Measurements from ENCODE around the gene PPP6R2.

PPP6R2 gene

GRCh38 chr22:50314455-50315288, 28.5 kb upstream of the PPP6R2 start:
- no peak for DNase-seq (ENCODE audit: low read depth)
- TF ChIP-seq, protein P1, sequence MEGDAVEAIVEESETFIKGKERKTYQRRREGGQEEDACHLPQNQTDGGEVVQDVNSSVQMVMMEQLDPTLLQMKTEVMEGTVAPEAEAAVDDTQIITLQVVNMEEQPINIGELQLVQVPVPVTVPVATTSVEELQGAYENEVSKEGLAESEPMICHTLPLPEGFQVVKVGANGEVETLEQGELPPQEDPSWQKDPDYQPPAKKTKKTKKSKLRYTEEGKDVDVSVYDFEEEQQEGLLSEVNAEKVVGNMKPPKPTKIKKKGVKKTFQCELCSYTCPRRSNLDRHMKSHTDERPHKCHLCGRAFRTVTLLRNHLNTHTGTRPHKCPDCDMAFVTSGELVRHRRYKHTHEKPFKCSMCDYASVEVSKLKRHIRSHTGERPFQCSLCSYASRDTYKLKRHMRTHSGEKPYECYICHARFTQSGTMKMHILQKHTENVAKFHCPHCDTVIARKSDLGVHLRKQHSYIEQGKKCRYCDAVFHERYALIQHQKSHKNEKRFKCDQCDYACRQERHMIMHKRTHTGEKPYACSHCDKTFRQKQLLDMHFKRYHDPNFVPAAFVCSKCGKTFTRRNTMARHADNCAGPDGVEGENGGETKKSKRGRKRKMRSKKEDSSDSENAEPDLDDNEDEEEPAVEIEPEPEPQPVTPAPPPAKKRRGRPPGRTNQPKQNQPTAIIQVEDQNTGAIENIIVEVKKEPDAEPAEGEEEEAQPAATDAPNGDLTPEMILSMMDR (IDR thresholded peaks at IDR 0.05; ENCODE audit: control insufficient read depth, extremely low read depth, insufficient read depth), result no peak
- H3K4me3 ChIP-seq (ENCODE audit: low read depth, low read length), result no peak overlapping the region

DNA sequence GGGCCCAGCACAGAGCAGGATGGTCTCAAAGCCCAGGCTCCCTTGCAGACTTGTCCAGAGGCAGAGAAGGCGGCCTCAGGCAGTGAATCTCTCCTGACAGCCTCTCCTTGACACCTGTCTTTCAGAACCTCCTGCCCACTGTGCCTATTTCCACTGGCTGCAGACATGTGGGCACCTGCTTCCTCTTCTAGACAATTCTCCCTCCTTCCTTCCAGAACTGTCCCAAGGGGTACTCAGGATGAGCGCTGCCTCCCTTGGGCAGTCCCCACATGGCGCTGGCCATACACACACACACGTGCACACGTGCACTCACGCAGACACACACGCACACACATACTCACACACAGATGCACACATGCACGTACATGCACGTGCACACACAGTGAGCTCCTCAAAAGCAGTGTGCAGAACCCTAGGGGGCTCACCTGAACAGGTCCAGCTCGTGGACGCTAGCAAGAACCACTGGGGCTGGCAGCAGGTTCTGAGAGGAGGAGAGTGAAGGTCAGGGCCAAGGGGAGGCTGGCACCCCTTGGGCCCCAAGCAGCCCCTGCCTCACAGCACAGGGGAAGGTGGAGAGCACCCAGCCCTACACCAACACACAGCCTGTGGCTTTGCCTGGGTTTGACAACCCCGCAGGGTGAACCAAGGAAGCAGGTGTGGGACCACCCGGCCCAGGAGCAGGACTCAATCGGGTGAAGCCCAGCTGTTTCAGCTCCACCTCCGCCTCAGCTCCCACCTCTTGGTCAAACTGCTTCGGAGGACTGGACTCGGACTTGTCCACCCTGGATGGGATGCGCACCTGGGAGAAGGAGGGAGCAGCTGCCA, 27.6 kb upstream of the PPP6R2 start:
- H3K4me3 ChIP-seq (ENCODE audit: low read depth, low read length), result no peak overlapping the region
- TF ChIP-seq, protein P1 (IDR thresholded peaks at IDR 0.05; ENCODE audit: control insufficient read depth, extremely low read depth, insufficient read depth), result no peak
- DNase-seq (ENCODE audit: low read depth), result no peak

- TF ChIP-seq, protein P1 (IDR thresholded peaks at IDR 0.05; ENCODE audit: control insufficient read depth, extremely low read depth, insufficient read depth), result no peak
- no peak overlapping the region for H3K4me3 ChIP-seq (ENCODE audit: low read depth, low read length)
- no peak for DNase-seq (ENCODE audit: low read depth)
Measured at GRCh38 chr22:50316114-50317065, 26.7 kb upstream of the PPP6R2 start.

- TF ChIP-seq, protein P1 (IDR thresholded peaks at IDR 0.05; ENCODE audit: control insufficient read depth, extremely low read depth, insufficient read depth), result no peak
- no peak overlapping the region for H3K4me3 ChIP-seq (ENCODE audit: low read depth, low read length)
- DNase-seq (ENCODE audit: low read depth), result no peak
Measured at GRCh38 chr22:50317178-50317577, 25.9 kb upstream of the PPP6R2 start.

GRCh38 chr22:50317674-50318073, 25.5 kb upstream of the PPP6R2 start:
- no peak for DNase-seq (ENCODE audit: low read depth)
- TF ChIP-seq, protein P1 (IDR thresholded peaks at IDR 0.05; ENCODE audit: control insufficient read depth, extremely low read depth, insufficient read depth), result no peak

DNA sequence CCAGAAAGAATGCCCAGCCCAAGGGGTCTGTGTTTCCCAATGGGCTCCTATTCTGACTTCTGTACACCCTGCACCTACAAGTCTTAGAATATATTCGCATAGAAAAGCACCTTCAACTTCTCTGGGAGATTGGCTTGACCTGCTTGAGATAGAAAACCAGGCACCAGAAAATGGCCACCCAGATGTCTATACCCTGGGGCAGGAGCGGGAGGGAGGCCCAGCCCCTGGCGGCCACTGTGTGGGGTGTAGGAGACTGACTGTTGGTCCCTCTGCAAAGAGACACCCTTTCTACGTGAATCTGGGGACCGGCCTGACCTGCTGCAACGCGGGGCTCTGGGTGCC, 24.8 kb upstream of the PPP6R2 start:
- DNase-seq (ENCODE audit: low read depth), result no peak
- H3K4me3 ChIP-seq (ENCODE audit: low read depth, low read length), result no peak overlapping the region
- TF ChIP-seq, protein P1 (IDR thresholded peaks at IDR 0.05; ENCODE audit: control insufficient read depth, extremely low read depth, insufficient read depth), result no peak

More at GRCh38 chr22:50317674-50318073, 25.5 kb upstream of the PPP6R2 start:
- H3K4me3 ChIP-seq (ENCODE audit: low read depth, low read length), result no peak overlapping the region

Data from LNCaP clone FGC (cell line).